NCI-H1436 treated with DMSO at 0.1 percent for 48 hours (cell line): ENCODE data around the gene CD207.
"Not testable (repeated sequence)": the region's sequence is repeated elsewhere in the genome, so short reads cannot be mapped to it uniquely, and the experiment has no call there.

Source experiments
- DNase-seq: peaks from one replicate; lab custom pipeline; 2025; lab: John Stamatoyannopoulos, UW

The CD207 gene

DNA sequence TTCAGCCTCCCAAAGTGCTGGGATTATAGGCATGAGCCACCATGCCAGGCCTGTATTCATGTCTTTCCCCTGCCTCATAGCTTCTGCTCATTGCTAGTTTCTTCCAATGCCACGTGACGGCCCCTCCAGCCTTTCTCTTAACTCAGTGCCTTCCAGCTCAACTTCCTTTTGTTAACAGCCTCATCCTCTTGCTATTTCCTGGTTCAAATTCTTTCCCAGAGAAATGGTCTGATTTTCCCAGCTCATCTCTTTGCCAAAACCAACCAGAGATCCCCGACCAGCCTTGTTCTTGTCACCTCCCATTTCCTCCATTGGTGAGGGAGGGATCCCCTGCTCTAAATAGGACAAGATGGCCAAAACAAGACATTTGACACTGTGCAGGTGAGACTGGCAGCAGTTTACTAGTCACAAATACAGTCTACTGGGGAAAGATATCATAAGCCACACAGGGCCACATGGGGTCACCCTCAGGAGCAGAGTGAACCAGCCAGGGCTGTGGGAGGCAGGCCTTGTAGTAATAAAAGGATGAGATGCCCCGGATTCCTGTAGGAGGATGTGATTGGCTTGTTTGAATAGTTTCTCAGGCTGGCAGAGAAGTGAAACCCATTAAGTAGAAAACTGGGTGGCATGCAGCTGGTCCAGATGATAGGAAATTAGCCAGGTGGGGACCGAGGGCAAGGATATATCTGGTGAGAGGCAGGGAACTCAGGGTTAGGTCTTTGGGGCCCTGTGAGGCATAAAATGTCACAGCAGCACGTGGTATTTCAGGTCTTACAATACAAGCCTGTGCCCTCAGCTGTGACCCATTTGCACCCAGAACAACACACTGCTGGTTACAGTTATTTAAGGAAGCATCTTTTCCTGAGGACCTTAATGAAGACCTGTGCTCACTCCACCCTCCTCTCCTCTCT lies 6.4 kb downstream of the CD207 start:
- no peak for DNase-seq

GRCh38 chr2:70828115-70828514 lies 7.5 kb downstream of the CD207 start:
- DNase-seq: peak; percentile 10

DNA sequence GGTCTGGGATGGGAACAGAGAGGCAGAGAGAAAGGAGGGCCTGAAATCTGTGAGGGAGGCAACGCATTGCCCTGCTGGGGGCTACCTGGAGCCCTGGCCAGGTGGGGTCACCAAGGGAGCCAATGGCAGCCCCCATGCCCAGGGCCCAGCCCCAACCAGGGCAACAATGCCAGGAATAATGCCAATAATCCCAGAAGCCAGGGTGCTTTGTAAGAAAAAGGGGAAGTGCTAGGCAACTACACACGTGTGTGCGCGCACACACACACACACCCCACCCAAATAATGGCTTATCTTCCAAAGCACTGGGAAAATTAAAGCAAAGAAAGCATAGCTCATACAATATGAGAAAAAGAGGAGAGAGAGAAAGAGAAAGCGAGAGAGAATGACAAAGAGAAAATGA lies 8.2 kb downstream of the CD207 start:
- DNase-seq: no peak

DNA sequence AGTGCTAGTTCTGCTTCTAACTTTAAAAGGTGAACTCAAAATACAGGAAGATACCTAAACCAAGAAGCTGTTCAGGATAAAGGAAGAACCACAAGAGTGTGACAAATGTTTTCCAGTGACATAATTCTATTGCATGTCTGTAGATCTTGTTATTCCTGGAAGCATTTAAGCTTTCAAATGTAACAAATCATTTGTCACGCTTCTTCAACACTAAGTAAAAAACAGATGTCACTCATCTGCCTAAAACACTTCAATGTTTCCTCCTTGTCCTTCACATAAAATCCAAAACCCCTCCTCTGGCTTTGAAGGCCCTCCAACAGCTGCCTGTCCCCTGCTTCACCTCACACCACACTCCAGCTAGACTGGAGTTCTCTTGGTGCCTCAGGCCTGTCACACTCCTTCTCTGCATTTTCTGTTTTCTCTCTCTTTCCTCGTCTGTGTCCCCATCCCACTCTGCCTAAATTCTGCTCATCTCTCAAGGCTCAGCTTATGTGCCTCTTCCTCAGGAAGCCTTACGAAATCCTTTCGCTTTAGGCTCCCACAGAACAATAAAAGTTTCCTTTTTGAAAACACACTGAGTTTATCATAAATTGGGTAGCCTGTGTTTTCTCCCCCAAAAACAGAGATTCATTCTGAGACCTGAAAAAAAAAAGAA lies 8.8 kb downstream of the CD207 start:
- DNase-seq: no peak

- no peak for DNase-seq
These were observed 12.4 kb downstream of the CD207 start for GRCh38 chr2:70823249-70823648.

DNA sequence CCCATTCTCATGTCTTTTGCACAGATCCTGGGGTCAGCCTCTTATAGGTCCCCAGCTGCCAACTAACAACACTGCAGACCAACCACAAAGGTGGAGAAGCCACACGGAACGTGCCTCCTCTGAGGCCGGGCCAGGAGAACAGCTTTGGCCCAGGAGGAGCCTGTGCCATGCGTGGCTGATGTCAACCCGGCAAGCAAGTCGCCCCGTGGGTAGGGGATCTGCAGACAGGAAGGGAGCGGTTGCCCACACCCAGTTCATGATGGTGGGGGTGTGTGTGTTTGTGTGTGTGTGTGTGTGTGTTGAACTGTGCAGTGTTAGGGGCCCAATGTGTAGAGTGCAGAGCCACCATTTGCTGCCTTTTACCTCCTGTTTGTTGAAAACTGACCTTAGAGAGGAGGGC lies 12.8 kb downstream of the CD207 start:
- no peak for DNase-seq

DNA sequence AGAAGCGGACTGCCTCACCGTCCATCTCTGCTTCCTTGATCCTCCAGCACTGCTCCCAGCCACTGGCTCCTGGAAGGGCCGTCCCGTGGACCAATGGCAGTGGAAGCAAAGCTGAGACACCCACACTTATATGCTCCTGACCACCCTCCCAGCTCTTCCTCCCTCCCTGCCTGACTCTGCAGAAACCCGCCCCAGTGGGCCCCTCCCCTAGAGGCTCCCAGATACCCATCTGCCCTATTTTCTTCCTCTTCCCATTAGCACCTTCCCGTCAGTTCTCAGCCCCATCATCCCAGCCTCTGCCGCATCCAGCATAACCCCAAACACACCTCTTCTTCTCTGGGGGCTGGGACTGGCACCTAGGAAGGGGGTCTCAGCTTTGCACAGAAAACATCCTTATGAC lies 15.1 kb downstream of the CD207 start, which contains the start of gene CLEC4F:
Gene CLEC4F, minus strand, starts transcription at position 101 of the 400 bp plus-strand sequence. Its CDS starts 76 bp downstream, at position 25.
- DNase-seq: no peak

- DNase-seq: no peak
These were observed 18.2 kb downstream of the CD207 start for GRCh38 chr2:70817284-70817954.

GRCh38 chr2:70816726-70817125 lies 18.9 kb downstream of the CD207 start:
- no peak for DNase-seq

GRCh38 chr2:70808983-70809958 lies 26.3 kb downstream of the CD207 start:
- no peak for DNase-seq

DNA sequence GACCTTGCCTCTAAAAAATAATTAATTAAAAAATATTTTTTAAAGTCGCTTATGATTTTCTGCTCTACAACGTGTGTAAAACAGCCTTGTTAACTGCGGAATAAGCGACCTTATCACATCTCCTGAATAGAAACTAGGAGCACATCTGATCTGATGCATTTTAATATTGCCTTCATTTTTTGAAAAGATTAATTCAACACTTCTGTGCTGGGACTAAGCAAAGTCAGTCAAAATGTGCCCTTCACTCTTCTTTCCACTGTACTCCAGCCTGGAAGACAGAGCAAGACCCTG lies 27.8 kb downstream of the CD207 start:
- DNase-seq: no peak

DNA sequence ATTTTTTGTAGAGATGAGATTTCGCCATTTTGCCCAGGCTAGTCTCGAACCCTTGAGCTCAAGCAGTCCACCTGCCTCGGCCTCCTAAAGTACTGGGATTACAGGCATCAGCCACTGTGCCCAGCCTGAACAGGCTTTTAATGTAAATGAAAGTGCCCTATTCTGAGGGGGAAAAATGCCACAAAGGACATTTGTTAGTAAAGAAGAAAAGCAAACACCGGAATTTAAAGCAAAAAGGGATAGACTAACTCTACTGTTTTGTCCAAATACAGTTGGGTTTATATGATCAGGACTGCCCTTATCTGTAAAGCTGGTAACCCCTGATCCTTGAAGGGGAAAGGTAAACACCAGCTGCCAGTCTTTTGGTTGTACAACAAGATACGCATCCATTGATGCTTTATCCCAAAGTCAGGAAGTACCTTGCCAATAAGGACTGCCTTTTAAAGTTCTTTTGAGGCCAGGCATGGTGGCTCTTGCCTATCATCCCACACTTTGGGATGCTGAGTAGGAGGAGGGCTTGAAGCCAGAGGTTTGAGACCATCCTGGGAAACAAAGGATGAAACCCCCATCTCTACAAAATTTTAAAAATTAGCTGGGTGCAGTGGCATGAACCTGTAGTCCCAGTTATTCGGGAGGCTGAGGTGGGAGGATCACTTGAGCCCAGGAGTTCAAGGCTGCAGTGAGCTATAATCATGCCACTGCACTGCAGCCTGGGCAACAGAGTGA lies 28.4 kb downstream of the CD207 start:
- no peak for DNase-seq

DNA sequence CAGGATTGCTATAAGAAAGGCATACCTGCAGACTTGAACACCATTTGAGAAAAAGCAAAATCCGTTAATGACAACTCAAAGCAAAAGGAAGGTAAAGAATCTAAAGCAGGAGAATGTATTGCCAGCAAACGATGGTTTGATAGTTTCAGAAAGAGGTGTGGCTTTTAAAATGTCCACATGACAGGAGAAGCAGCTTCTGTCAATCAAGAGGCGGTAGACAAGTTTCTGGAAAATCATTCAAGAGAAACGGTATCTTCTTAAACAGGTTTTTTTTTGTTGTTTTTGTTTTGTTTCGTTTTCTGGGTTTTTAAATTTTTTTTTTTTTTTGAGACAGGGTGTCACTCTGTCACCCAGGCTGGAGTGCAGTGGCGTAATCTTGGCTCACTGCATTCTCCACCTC lies 29.0 kb downstream of the CD207 start:
- no peak for DNase-seq

DNA sequence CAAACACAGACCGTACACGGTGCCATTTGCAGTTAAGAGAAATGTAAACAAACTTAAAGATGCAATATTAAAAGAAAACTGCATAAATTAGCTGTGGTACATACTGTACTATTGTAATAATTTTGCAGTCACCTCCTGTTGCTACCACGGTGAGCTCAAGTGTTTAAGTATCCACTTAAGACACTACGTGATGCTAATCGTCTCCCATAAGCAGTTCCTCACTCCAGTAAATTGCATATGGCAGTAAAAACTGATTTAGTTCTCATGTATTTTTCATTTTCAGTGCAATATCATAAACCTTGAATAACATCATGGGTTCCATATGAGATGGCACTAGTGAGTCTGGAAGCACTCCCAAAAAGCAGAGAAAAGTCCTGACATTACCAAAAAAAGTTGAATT lies 29.6 kb downstream of the CD207 start:
- peak; percentile 34 for DNase-seq

GRCh38 chr2:70801607-70802263 lies 33.9 kb downstream of the CD207 start:
- DNase-seq: no peak

GRCh38 chr2:70799706-70800105 lies 35.9 kb downstream of the CD207 start:
- no peak for DNase-seq

GRCh38 chr2:70797996-70798395 lies 37.6 kb downstream of the CD207 start:
- DNase-seq: not testable (repeated sequence)

DNA sequence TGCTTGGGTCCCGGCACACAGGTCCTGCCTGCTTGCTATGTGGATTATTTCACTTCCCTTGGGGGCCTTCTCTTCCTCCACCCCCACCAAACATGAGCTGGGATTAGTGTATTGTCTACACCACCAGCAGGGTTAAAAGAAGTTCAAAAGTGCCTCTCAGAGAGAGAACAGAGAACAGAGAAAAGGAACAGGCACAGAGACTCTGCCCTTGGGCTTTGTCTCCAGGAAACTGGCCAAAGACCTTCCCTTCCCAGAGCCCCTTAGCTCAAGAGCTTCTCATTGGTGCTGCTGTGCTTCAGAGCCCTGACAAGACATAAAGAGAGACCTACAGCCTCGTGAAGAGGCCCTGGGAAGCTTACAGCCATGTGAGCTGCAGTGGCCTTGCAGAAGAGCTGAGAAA lies 38.1 kb downstream of the CD207 start:
- no peak for DNase-seq

GRCh38 chr2:70796262-70796661 lies 39.4 kb downstream of the CD207 start:
- DNase-seq: no peak

DNA sequence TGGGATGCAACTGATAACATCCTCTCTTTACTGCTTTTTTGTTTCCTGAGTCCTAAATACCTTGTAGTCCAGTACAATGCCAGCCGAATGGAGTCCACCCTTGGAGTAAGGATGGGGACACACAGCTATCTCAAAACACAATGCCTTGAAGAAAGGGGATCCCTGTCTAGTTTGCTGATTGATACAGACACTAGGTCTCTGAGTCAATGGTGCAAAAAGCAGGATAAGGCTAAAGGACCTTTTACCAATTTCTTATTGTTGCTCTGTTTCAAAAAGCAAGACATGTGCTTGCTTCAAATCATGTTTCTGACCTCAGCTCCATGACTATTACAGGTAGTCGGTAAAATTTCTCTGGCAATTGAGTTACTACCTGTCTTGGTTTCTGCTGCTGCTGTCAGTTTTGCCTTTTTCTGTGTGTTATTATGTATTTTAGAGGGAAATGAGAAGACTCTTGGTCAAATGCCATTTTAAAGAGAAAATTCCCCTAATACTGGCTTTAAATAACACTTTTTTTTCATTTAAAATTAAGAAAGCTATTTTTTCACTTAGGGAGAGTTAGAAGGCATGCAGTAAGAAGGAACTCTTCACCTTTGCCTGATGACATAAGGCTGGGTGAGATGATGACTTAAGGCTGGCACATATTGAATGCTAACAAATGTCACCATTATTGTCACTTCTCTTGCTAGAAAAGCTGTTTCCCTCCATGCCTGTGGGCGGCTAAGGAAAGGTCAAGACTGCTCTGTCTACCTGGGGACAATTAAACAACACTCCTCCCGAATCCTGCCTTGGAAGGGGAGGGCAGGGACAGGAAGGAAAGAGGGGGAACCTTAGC lies 40.2 kb downstream of the CD207 start:
- no peak for DNase-seq
